Neuronal stem cell (in vitro differentiated cells): Measurements from ENCODE around the gene CCT5.
A peak's percentile ranks its signal among the peaks of the same experiment; 100 is the strongest.
"Not testable (repeated sequence)": the region's sequence is repeated elsewhere in the genome, so short reads cannot be mapped to it uniquely, and the experiment has no call there.

ENCODE experiments used
- DNase-seq: peaks from one replicate; pipeline ENCODE4 v3.0.0-alpha.2; 2013; ENCODE audit warnings: low spot score
- H2AFZ ChIP-seq: one replicate; pipeline ENCODE4 v1.6.1; 2013; ENCODE audit warnings: mild to moderate bottlenecking, low read length, inconsistent platforms
- H2AK5ac ChIP-seq: 2 replicates; pipeline ENCODE4 v1.6.1; 2013; ENCODE audit warnings: low read depth, mild to moderate bottlenecking, inconsistent platforms, low read length, moderate library complexity, mixed read lengths
- H2BK120ac ChIP-seq: 2 replicates; pipeline ENCODE4 v1.6.1; 2013; ENCODE audit warnings: low read depth, mild to moderate bottlenecking, inconsistent platforms, low read length, moderate library complexity, mixed read lengths
- H2BK12ac ChIP-seq: one replicate; pipeline ENCODE4 v1.6.1; 2013; ENCODE audit warnings: low read length, inconsistent platforms
- H2BK15ac ChIP-seq: 2 replicates; pipeline ENCODE4 v1.6.1; 2013; ENCODE audit warnings: mild to moderate bottlenecking, low read length, inconsistent platforms, mixed read lengths
- H2BK5ac ChIP-seq: one replicate; pipeline ENCODE4 v1.6.1; 2013; ENCODE audit warnings: inconsistent platforms, mild to moderate bottlenecking, low read length, moderate library complexity
- H3K14ac ChIP-seq: one replicate; pipeline ENCODE4 v1.6.1; 2013; ENCODE audit warnings: low read length, inconsistent platforms
- H3K18ac ChIP-seq: 2 replicates; pipeline ENCODE4 v1.6.1; 2013; ENCODE audit warnings: low read length, inconsistent platforms
- H3K23ac ChIP-seq: 2 replicates; pipeline ENCODE4 v1.6.1; 2013; ENCODE audit warnings: low read depth, mild to moderate bottlenecking, mixed read lengths, low read length, inconsistent platforms; ENCODE audit not compliant: poor library complexity
- H3K27ac ChIP-seq: replicated peaks from 3 replicates; pipeline ENCODE4 v1.5.1; 2013; ENCODE audit warnings: low read length, inconsistent platforms
- H3K27me3 ChIP-seq, 3 experiments: 2 replicates each; pipeline ENCODE4 v1.6.1; 2013; ENCODE audit warnings: low read length in 3 of 3, mild to moderate bottlenecking in 2 of 3, inconsistent platforms in 1 of 3, low read depth in 1 of 3, mixed read lengths in 1 of 3, moderate library complexity in 1 of 3; ENCODE audit not compliant: control insufficient read depth in 3 of 3, insufficient read depth in 3 of 3
- H3K36me3 ChIP-seq, 2 donors: replicated peaks in 1 of 2; 2 replicates each; pipeline ENCODE4 v1.6.1; 2013; ENCODE audit warnings: low read length in 2 of 2; ENCODE audit not compliant: control insufficient read depth in 2 of 2, insufficient read depth in 2 of 2
- H3K4ac ChIP-seq: 2 replicates; pipeline ENCODE4 v1.6.1; 2013; ENCODE audit warnings: inconsistent platforms, mild to moderate bottlenecking, low read length, moderate library complexity
- H3K4me1 ChIP-seq, 2 donors: 1 replicate in 1 of 2; 2 replicates in 1 of 2; pipeline ENCODE4 v1.6.1; 2013; ENCODE audit warnings: low read length in 2 of 2, low read depth in 1 of 2; ENCODE audit not compliant: control insufficient read depth in 2 of 2, insufficient read depth in 1 of 2
- H3K4me2 ChIP-seq: one replicate; pipeline ENCODE4 v1.6.1; 2013; ENCODE audit warnings: mild to moderate bottlenecking, low read length, inconsistent platforms; ENCODE audit not compliant: insufficient read depth, poor library complexity, severe bottlenecking
- H3K4me3 ChIP-seq, 2 donors: 2 replicates each; pipeline ENCODE4 v1.5.1; 2013; ENCODE audit warnings: low read length in 2 of 2, mild to moderate bottlenecking in 2 of 2, inconsistent platforms in 1 of 2, moderate library complexity in 1 of 2
- H3K79me1 ChIP-seq: one replicate; pipeline ENCODE4 v1.6.1; 2013; ENCODE audit warnings: low read depth, mild to moderate bottlenecking, inconsistent platforms, low read length, moderate library complexity
- H3K9ac ChIP-seq: one replicate; pipeline ENCODE4 v1.6.1; 2013; ENCODE audit warnings: mild to moderate bottlenecking, low read depth, low read length, inconsistent platforms; ENCODE audit not compliant: poor library complexity
- H3K9me3 ChIP-seq, 2 donors: replicated peaks in 1 of 2; 2 replicates each; pipeline versions ENCODE3 to v1.6.1; 2013; ENCODE audit warnings: low read length in 2 of 2, mild to moderate bottlenecking in 2 of 2, inconsistent platforms in 1 of 2, low read depth in 1 of 2, mixed read lengths in 1 of 2, moderate library complexity in 1 of 2; ENCODE audit not compliant: control insufficient read depth in 2 of 2, insufficient read depth in 1 of 2
- H4K8ac ChIP-seq: one replicate; pipeline ENCODE4 v1.6.1; 2013; ENCODE audit warnings: low read depth, mild to moderate bottlenecking, inconsistent platforms, low read length, moderate library complexity
- H4K91ac ChIP-seq: one replicate; pipeline ENCODE4 v1.6.1; 2013; ENCODE audit warnings: low read length, low read depth, mild to moderate bottlenecking, inconsistent platforms; ENCODE audit not compliant: poor library complexity
- WGBS, 2 donors: extraction: QIAGEN DNeasy Blood & Tissue Kit; methylation state at CpG; one replicate each; pipeline ENCODE4 v1.1.7; 2013; ENCODE audit warnings: missing lambda C conversion rate in 2 of 2, mixed read lengths in 1 of 2; ENCODE audit not compliant: insufficient read length in 2 of 2, insufficient replicate concordance in 1 of 2; ENCODE audit errors: extremely low coverage in 2 of 2; 5-methylcytosine and 5-hydroxymethylcytosine counted together

The CCT5 gene

GRCh38 chr5:10310066-10310779, 60.1 kb downstream of the CCT5 start:
- Histone ChIP-seq H3K18ac (no peak overlapping the region), H4K8ac (no peak overlapping the region), H3K4ac (no peak overlapping the region), H2AK5ac (no peak overlapping the region), H2BK120ac (no peak overlapping the region), H2BK12ac (no peak overlapping the region), H4K91ac (no peak overlapping the region), H3K79me1 (no peaks in the 10 kb centered on the region), H3K27ac (no peak overlapping the region), H3K9ac (no peak overlapping the region), H2BK5ac (no peak overlapping the region), H3K14ac (no peak overlapping the region), H3K4me3 (no peak overlapping the region), H3K4me1 (peaks cover 0 to 3% of the 10 kb centered on the region in 2 donors), H3K9me3 (no peaks in the 10 kb centered on the region), H3K36me3 (no peaks in the 10 kb centered on the region), H2AFZ (no peak overlapping the region), H2BK15ac (no peak overlapping the region), H3K23ac (no peak overlapping the region), H3K4me2 (no peak overlapping the region), H3K27me3 (peaks cover 0 to 2% (median 0%) of the 10 kb centered on the region in 3 experiments)
- no peak for DNase-seq
- no CpG with 5 or more reads among the region's 8 CpGs for WGBS, 2 donors

GRCh38 chr5:10310835-10311570, 60.9 kb downstream of the CCT5 start:
- H4K8ac ChIP-seq, H3K4me2 ChIP-seq, DNase-seq, H3K79me1 ChIP-seq, H3K4me1 ChIP-seq, H3K27me3 ChIP-seq, H3K18ac ChIP-seq, H2BK5ac ChIP-seq, H3K9ac ChIP-seq, H2BK15ac ChIP-seq, H3K36me3 ChIP-seq, H2AK5ac ChIP-seq, H2BK12ac ChIP-seq, H4K91ac ChIP-seq, H3K23ac ChIP-seq, H2AFZ ChIP-seq, H3K14ac ChIP-seq, H3K4me3 ChIP-seq, H3K9me3 ChIP-seq, H2BK120ac ChIP-seq, H3K27ac ChIP-seq, H3K4ac ChIP-seq: not testable (repeated sequence)
- no CpG with 5 or more reads among the region's 8 CpGs for WGBS, 2 donors

- Histone ChIP-seq H3K4me2 (no peak overlapping the region), H4K91ac (no peak overlapping the region), H2BK120ac (no peak overlapping the region), H3K9ac (no peak overlapping the region), H3K79me1 (no peaks in the 10 kb centered on the region), H3K4me1 (no peaks in the 10 kb centered on the region), H3K23ac (no peak overlapping the region), H2AFZ (no peak overlapping the region), H3K9me3 (peaks cover 0 to 2% of the 10 kb centered on the region in 2 donors), H2BK15ac (no peak overlapping the region), H3K18ac (no peak overlapping the region), H3K36me3 (no peaks in the 10 kb centered on the region), H2AK5ac (no peak overlapping the region), H3K27me3 (peaks cover 0 to 1% (median 0%) of the 10 kb centered on the region in 3 experiments), H3K14ac (no peak overlapping the region), H3K4ac (no peak overlapping the region), H3K27ac (no peak overlapping the region), H2BK12ac (no peak overlapping the region), H2BK5ac (no peak overlapping the region), H3K4me3 (no peak overlapping the region), H4K8ac (no peak overlapping the region)
- no peak for DNase-seq
- no CpG with 5 or more reads among the region's 10 CpGs for WGBS, 2 donors
These were observed 61.7 kb downstream of the CCT5 start for GRCh38 chr5:10311595-10312425.

- DNase-seq, result no peak
- no peak overlapping the region for H2BK5ac ChIP-seq
- no peak overlapping the region for H3K4me2 ChIP-seq
- H3K4me3 ChIP-seq, result no peak overlapping the region
- no CpG with 5 or more reads among the region's 5 CpGs for WGBS, 2 donors
- H2BK120ac ChIP-seq, result no peak overlapping the region
- H3K79me1 ChIP-seq, result peaks cover 3% of the 10 kb centered on the region
- no peak overlapping the region for H4K91ac ChIP-seq
- no peak overlapping the region for H2AFZ ChIP-seq
- H3K14ac ChIP-seq, result no peak overlapping the region
- no peak overlapping the region for H3K27ac ChIP-seq
- no peak overlapping the region for H3K4ac ChIP-seq
- peak overlapping the region; percentile 13 for H3K18ac ChIP-seq
- H3K36me3 ChIP-seq, result no peaks in the 10 kb centered on the region
- peaks cover 0 to 3% of the 10 kb centered on the region in 2 donors for H3K9me3 ChIP-seq
- no peak overlapping the region for H2BK12ac ChIP-seq
- no peak overlapping the region for H2AK5ac ChIP-seq
- H3K27me3 ChIP-seq, result peaks cover 0 to 4% (median 0%) of the 10 kb centered on the region in 3 experiments
- no peak overlapping the region for H3K23ac ChIP-seq
- H3K9ac ChIP-seq, result no peak overlapping the region
- H2BK15ac ChIP-seq, result no peak overlapping the region
- no peak overlapping the region for H4K8ac ChIP-seq
- H3K4me1 ChIP-seq, result no peaks in the 10 kb centered on the region
These were observed 65.1 kb downstream of the CCT5 start for GRCh38 chr5:10315201-10315600.
